Small intestine (tissue), 7 donors: ENCODE data around the gene STUM. TPM values are rescaled to one million over a fixed set of nuclear protein-coding genes. Genes with fewer than 3 reads are reported as not detected.

Experiments used
- DNase-seq, 2 donors: peaks; one replicate each; pipeline versions ENCODE4 v3.0.0 to v3.0.0-alpha.2; 2013
- FAIRE-seq: peaks from 2 replicates; lab custom pipeline; 2012; peaks lifted over from hg19 to GRCh38; lab: Jason Lieb, UNC
- H3K27ac ChIP-seq, 3 donors: one replicate each; pipeline ENCODE4 v1.5.1; 2013; ENCODE audit warnings: low read length in 2 of 3, mild to moderate bottlenecking in 2 of 3, control low read depth in 1 of 3, inconsistent platforms in 1 of 3, low read depth in 1 of 3, moderate library complexity in 1 of 3
- H3K27me3 ChIP-seq, 3 donors: one replicate each; pipeline ENCODE4 v1.6.1; 2013; ENCODE audit warnings: low read length in 3 of 3, inconsistent platforms in 1 of 3; ENCODE audit not compliant: control insufficient read depth in 3 of 3, insufficient read depth in 3 of 3
- H3K36me3 ChIP-seq, 3 donors: one replicate each; pipeline ENCODE4 v1.6.1; 2013; ENCODE audit warnings: low read length in 3 of 3, inconsistent platforms in 1 of 3, low read depth in 1 of 3, mild to moderate bottlenecking in 1 of 3, moderate library complexity in 1 of 3; ENCODE audit not compliant: control insufficient read depth in 3 of 3, insufficient read depth in 2 of 3
- H3K4me1 ChIP-seq, 3 donors: one replicate each; pipeline ENCODE4 v1.6.1; 2013; ENCODE audit warnings: low read length in 2 of 3, inconsistent platforms in 1 of 3, low read depth in 1 of 3, mild to moderate bottlenecking in 1 of 3, moderate library complexity in 1 of 3; ENCODE audit not compliant: control insufficient read depth in 3 of 3, insufficient read depth in 2 of 3
- H3K4me3 ChIP-seq, 3 donors: one replicate each; pipeline ENCODE4 v1.5.1; 2013; ENCODE audit warnings: low read length in 3 of 3, control low read depth in 1 of 3, inconsistent platforms in 1 of 3, low read depth in 1 of 3, mild to moderate bottlenecking in 1 of 3, moderate library complexity in 1 of 3
- H3K9me3 ChIP-seq, 2 donors: one replicate each; pipeline ENCODE4 v1.6.1; 2013; ENCODE audit warnings: low read depth in 1 of 2, low read length in 1 of 2; ENCODE audit not compliant: control insufficient read depth in 2 of 2, insufficient read depth in 1 of 2
- WGBS, 3 donors: extraction: QIAGEN DNeasy Blood & Tissue Kit; methylation state at CpG; one replicate each; pipeline ENCODE4 v1.1.7; 2013; 5-methylcytosine and 5-hydroxymethylcytosine counted together
- polyA plus RNA-seq, 4 donors: library from polyadenylated mRNA; stranded (reverse) in 3 of 4; unstranded in 1 of 4; fragments of 200-250 nt in 3 of 4; fragments of 120-200 nt in 1 of 4; gene quantifications; one replicate each; pipeline versions ENCODE4 v1.2.1 to v1.2.3, GENCODE V29; 2013
- donor health status: healthy with polysubstance abuse.
- donor health status: control.
- donor health status: control.
- donor health status: Bipolar disorder and iron deficiency.
- donor health status: healthy.

STUM gene
- polyA plus RNA-seq, 4 donors, result under 0.01 to 9.6 (median 0.55) TPM

GRCh38 chr1:226529891-226530290 is 18.7 kb upstream of the STUM start:
- no peak for DNase-seq
- FAIRE-seq, result no peak
- WGBS, 3 donors, result 92 to 95% (median 94%) methylated on average over 7 of the region's 7 CpGs

GRCh38 chr1:226530591-226530990 is 18.0 kb upstream of the STUM start:
- no peak overlapping the region for H3K4me3 ChIP-seq
- peaks cover 0 to 10% (median 0%) of the 10 kb centered on the region in 3 donors for H3K4me1 ChIP-seq
- 83 to 89% (median 88%) methylated on average over 6 of the region's 6 CpGs for WGBS, 3 donors
- no peaks in the 10 kb centered on the region for H3K9me3 ChIP-seq
- H3K36me3 ChIP-seq, result no peaks in the 10 kb centered on the region
- H3K27me3 ChIP-seq, result no peaks in the 10 kb centered on the region
- DNase-seq, result no peak
- H3K27ac ChIP-seq, result no peak overlapping the region
- no peak for FAIRE-seq

More at GRCh38 chr1:226529891-226530290, 18.7 kb upstream of the STUM start:
- Histone ChIP-seq H3K4me3 (no peak overlapping the region), H3K27ac (no peak overlapping the region), H3K36me3 (no peaks in the 10 kb centered on the region), H3K27me3 (no peaks in the 10 kb centered on the region), H3K9me3 (no peaks in the 10 kb centered on the region), H3K4me1 (peaks cover 0 to 10% (median 0%) of the 10 kb centered on the region in 3 donors)

GRCh38 chr1:226531360-226532093 is 17.0 kb upstream of the STUM start:
- DNase-seq, result no peak
- H3K36me3 ChIP-seq, result no peaks in the 10 kb centered on the region
- peaks cover 0 to 10% (median 0%) of the 10 kb centered on the region in 3 donors for H3K4me1 ChIP-seq
- H3K27ac ChIP-seq, result no peak overlapping the region
- FAIRE-seq, result no peak
- no peaks in the 10 kb centered on the region for H3K9me3 ChIP-seq
- 73 to 87% (median 82%) methylated on average over 4 of the region's 4 CpGs for WGBS, 3 donors
- no peaks in the 10 kb centered on the region for H3K27me3 ChIP-seq
- H3K4me3 ChIP-seq, result no peak overlapping the region

GRCh38 chr1:226532553-226532952 is 16.0 kb upstream of the STUM start:
- Histone ChIP-seq H3K4me3 (no peak overlapping the region), H3K27ac (no peak overlapping the region), H3K36me3 (no peaks in the 10 kb centered on the region), H3K27me3 (no peaks in the 10 kb centered on the region), H3K4me1 (peaks cover 0 to 16% (median 0%) of the 10 kb centered on the region in 3 donors), H3K9me3 (no peaks in the 10 kb centered on the region)
- no peak for DNase-seq
- FAIRE-seq, result no peak
- WGBS, 3 donors, result 91 to 98% (median 92%) methylated on average over 2 of the region's 2 CpGs

GRCh38 chr1:226533220-226533619 is 15.3 kb upstream of the STUM start:
- H3K4me3 ChIP-seq, result no peak overlapping the region
- WGBS, 3 donors, result 30 to 59% (median 31%) methylated on average over 5 of the region's 5 CpGs
- no peaks in the 10 kb centered on the region for H3K27me3 ChIP-seq
- no peaks in the 10 kb centered on the region for H3K36me3 ChIP-seq
- DNase-seq (peak in 1 of 2 donors; percentile 47), FAIRE-seq (no peak)
- no peaks in the 10 kb centered on the region for H3K9me3 ChIP-seq
- peak overlapping the region in 1 of 3 donors; percentile 62 for H3K27ac ChIP-seq
- peaks cover 0 to 21% (median 0%) of the 10 kb centered on the region in 3 donors for H3K4me1 ChIP-seq

- DNase-seq (no peak), FAIRE-seq (no peak)
- 80 to 89% (median 89%) methylated on average over 3 of the region's 3 CpGs for WGBS, 3 donors
- Histone ChIP-seq H3K9me3 (no peaks in the 10 kb centered on the region), H3K4me3 (no peak overlapping the region), H3K36me3 (no peaks in the 10 kb centered on the region), H3K27me3 (no peaks in the 10 kb centered on the region), H3K4me1 (peaks cover 0 to 21% (median 0%) of the 10 kb centered on the region in 3 donors), H3K27ac (no peak overlapping the region)
These were observed 14.5 kb upstream of the STUM start for GRCh38 chr1:226534098-226534497.

GRCh38 chr1:226534645-226535044 is 13.9 kb upstream of the STUM start:
- H3K27me3 ChIP-seq, result no peaks in the 10 kb centered on the region
- no peak for DNase-seq
- H3K27ac ChIP-seq, result no peak overlapping the region
- H3K4me3 ChIP-seq, result no peak overlapping the region
- H3K9me3 ChIP-seq, result no peaks in the 10 kb centered on the region
- H3K36me3 ChIP-seq, result no peaks in the 10 kb centered on the region
- 85 to 90% (median 87%) methylated on average over 2 of the region's 2 CpGs for WGBS, 3 donors
- FAIRE-seq, result no peak
- peaks cover 0 to 21% (median 0%) of the 10 kb centered on the region in 3 donors for H3K4me1 ChIP-seq

- no peak for FAIRE-seq
- WGBS, 3 donors, result 81 to 84% (median 83%) methylated on average over 9 of the region's 9 CpGs
These were observed 12.9 kb upstream of the STUM start for GRCh38 chr1:226535666-226536065.

More at GRCh38 chr1:226535666-226536065, 12.9 kb upstream of the STUM start:
- no peaks in the 10 kb centered on the region for H3K9me3 ChIP-seq
- DNase-seq, result no peak
- H3K27me3 ChIP-seq, result no peaks in the 10 kb centered on the region
- no peak overlapping the region for H3K27ac ChIP-seq
- peaks cover 0 to 21% (median 0%) of the 10 kb centered on the region in 3 donors for H3K4me1 ChIP-seq
- H3K4me3 ChIP-seq, result no peak overlapping the region
- H3K36me3 ChIP-seq, result no peaks in the 10 kb centered on the region
